Neuronal stem cell (in vitro differentiated cells): ENCODE measurements around the gene PPP2R2B.

Source experiments
- DNase-seq: peaks from one replicate; pipeline ENCODE4 v3.0.0-alpha.2; 2013; ENCODE audit warnings: low spot score
- H2AFZ ChIP-seq: one replicate; pipeline ENCODE4 v1.6.1; 2013; ENCODE audit warnings: mild to moderate bottlenecking, low read length, inconsistent platforms
- H2AK5ac ChIP-seq: 2 replicates; pipeline ENCODE4 v1.6.1; 2013; ENCODE audit warnings: low read depth, mild to moderate bottlenecking, inconsistent platforms, low read length, moderate library complexity, mixed read lengths
- H2BK120ac ChIP-seq: 2 replicates; pipeline ENCODE4 v1.6.1; 2013; ENCODE audit warnings: low read depth, mild to moderate bottlenecking, inconsistent platforms, low read length, moderate library complexity, mixed read lengths
- H2BK12ac ChIP-seq: one replicate; pipeline ENCODE4 v1.6.1; 2013; ENCODE audit warnings: low read length, inconsistent platforms
- H2BK15ac ChIP-seq: 2 replicates; pipeline ENCODE4 v1.6.1; 2013; ENCODE audit warnings: mild to moderate bottlenecking, low read length, inconsistent platforms, mixed read lengths
- H2BK5ac ChIP-seq: one replicate; pipeline ENCODE4 v1.6.1; 2013; ENCODE audit warnings: inconsistent platforms, mild to moderate bottlenecking, low read length, moderate library complexity
- H3K14ac ChIP-seq: one replicate; pipeline ENCODE4 v1.6.1; 2013; ENCODE audit warnings: low read length, inconsistent platforms
- H3K18ac ChIP-seq: 2 replicates; pipeline ENCODE4 v1.6.1; 2013; ENCODE audit warnings: low read length, inconsistent platforms
- H3K23ac ChIP-seq: 2 replicates; pipeline ENCODE4 v1.6.1; 2013; ENCODE audit warnings: low read depth, mild to moderate bottlenecking, mixed read lengths, low read length, inconsistent platforms; ENCODE audit not compliant: poor library complexity
- H3K27ac ChIP-seq: replicated peaks from 3 replicates; pipeline ENCODE4 v1.5.1; 2013; ENCODE audit warnings: low read length, inconsistent platforms
- H3K27me3 ChIP-seq, 3 experiments: 2 replicates each; pipeline ENCODE4 v1.6.1; 2013; ENCODE audit warnings: low read length in 3 of 3, mild to moderate bottlenecking in 2 of 3, inconsistent platforms in 1 of 3, low read depth in 1 of 3, mixed read lengths in 1 of 3, moderate library complexity in 1 of 3; ENCODE audit not compliant: control insufficient read depth in 3 of 3, insufficient read depth in 3 of 3
- H3K36me3 ChIP-seq, 2 donors: replicated peaks in 1 of 2; 2 replicates each; pipeline ENCODE4 v1.6.1; 2013; ENCODE audit warnings: low read length in 2 of 2; ENCODE audit not compliant: control insufficient read depth in 2 of 2, insufficient read depth in 2 of 2
- H3K4ac ChIP-seq: 2 replicates; pipeline ENCODE4 v1.6.1; 2013; ENCODE audit warnings: inconsistent platforms, mild to moderate bottlenecking, low read length, moderate library complexity
- H3K4me1 ChIP-seq, 2 donors: 1 replicate in 1 of 2; 2 replicates in 1 of 2; pipeline ENCODE4 v1.6.1; 2013; ENCODE audit warnings: low read length in 2 of 2, low read depth in 1 of 2; ENCODE audit not compliant: control insufficient read depth in 2 of 2, insufficient read depth in 1 of 2
- H3K4me2 ChIP-seq: one replicate; pipeline ENCODE4 v1.6.1; 2013; ENCODE audit warnings: mild to moderate bottlenecking, low read length, inconsistent platforms; ENCODE audit not compliant: insufficient read depth, poor library complexity, severe bottlenecking
- H3K4me3 ChIP-seq, 2 donors: 2 replicates each; pipeline ENCODE4 v1.5.1; 2013; ENCODE audit warnings: low read length in 2 of 2, mild to moderate bottlenecking in 2 of 2, inconsistent platforms in 1 of 2, moderate library complexity in 1 of 2
- H3K79me1 ChIP-seq: one replicate; pipeline ENCODE4 v1.6.1; 2013; ENCODE audit warnings: low read depth, mild to moderate bottlenecking, inconsistent platforms, low read length, moderate library complexity
- H3K9ac ChIP-seq: one replicate; pipeline ENCODE4 v1.6.1; 2013; ENCODE audit warnings: mild to moderate bottlenecking, low read depth, low read length, inconsistent platforms; ENCODE audit not compliant: poor library complexity
- H3K9me3 ChIP-seq, 2 donors: replicated peaks in 1 of 2; 2 replicates each; pipeline versions ENCODE3 to v1.6.1; 2013; ENCODE audit warnings: low read length in 2 of 2, mild to moderate bottlenecking in 2 of 2, inconsistent platforms in 1 of 2, low read depth in 1 of 2, mixed read lengths in 1 of 2, moderate library complexity in 1 of 2; ENCODE audit not compliant: control insufficient read depth in 2 of 2, insufficient read depth in 1 of 2
- H4K8ac ChIP-seq: one replicate; pipeline ENCODE4 v1.6.1; 2013; ENCODE audit warnings: low read depth, mild to moderate bottlenecking, inconsistent platforms, low read length, moderate library complexity
- H4K91ac ChIP-seq: one replicate; pipeline ENCODE4 v1.6.1; 2013; ENCODE audit warnings: low read length, low read depth, mild to moderate bottlenecking, inconsistent platforms; ENCODE audit not compliant: poor library complexity
- WGBS, 2 donors: extraction: QIAGEN DNeasy Blood & Tissue Kit; methylation state at CpG; one replicate each; pipeline ENCODE4 v1.1.7; 2013; ENCODE audit warnings: missing lambda C conversion rate in 2 of 2, mixed read lengths in 1 of 2; ENCODE audit not compliant: insufficient read length in 2 of 2, insufficient replicate concordance in 1 of 2; ENCODE audit errors: extremely low coverage in 2 of 2; 5-methylcytosine and 5-hydroxymethylcytosine counted together

PPP2R2B gene

DNA sequence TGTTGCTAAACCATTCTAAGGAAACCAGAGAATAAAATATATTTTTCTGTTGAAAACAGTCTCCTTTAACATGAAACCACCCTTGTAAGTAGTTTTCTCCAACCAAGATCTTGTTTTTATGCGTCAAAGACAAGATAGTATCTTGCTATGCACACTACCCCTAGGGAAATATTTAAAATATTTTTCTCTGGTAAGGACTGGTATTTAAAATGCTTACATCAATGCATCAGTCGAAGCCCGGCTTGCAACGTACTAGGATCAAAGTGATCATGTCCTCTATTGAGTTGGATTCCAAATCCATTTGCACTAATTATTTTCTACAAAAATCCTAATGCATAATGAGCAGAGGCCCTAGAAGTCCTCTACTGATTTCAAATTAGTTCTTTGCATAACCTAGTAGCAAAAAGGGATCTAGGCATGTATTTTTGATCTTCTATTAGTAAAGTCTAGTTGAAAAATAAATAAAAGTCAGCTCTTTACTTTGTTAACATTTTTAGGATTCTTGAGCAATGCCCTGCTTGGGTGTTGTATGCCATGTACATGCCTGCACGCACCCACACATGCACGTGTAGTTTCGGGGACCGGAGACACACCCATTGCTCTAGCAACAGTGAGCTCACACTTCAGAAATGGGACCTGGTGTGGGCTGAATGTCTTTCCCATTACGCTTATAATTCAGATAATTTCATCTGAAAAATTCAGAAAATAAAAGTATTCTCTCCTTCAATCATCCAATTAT, 197.5 kb downstream of the PPP2R2B start:
- no CpG with 5 or more reads among the region's 9 CpGs for WGBS, 2 donors
- no peak overlapping the region for H3K4me3 ChIP-seq
- DNase-seq: no peak
- H3K36me3 ChIP-seq: no peaks in the 10 kb centered on the region
- no peak overlapping the region for H3K14ac ChIP-seq
- H3K27ac ChIP-seq: no peak overlapping the region
- H2AK5ac ChIP-seq: no peak overlapping the region
- H3K4me2 ChIP-seq: no peak overlapping the region
- H2BK12ac ChIP-seq: no peak overlapping the region
- H3K9me3 ChIP-seq: no peaks in the 10 kb centered on the region
- H3K4me1 ChIP-seq: peaks cover 0 to 3% of the 10 kb centered on the region in 2 donors
- H4K91ac ChIP-seq: no peak overlapping the region
- no peaks in the 10 kb centered on the region for H3K27me3 ChIP-seq
- no peak overlapping the region for H2AFZ ChIP-seq
- H3K79me1 ChIP-seq: no peaks in the 10 kb centered on the region
- H3K9ac ChIP-seq: no peak overlapping the region
- H2BK120ac ChIP-seq: no peak overlapping the region
- H4K8ac ChIP-seq: no peak overlapping the region
- H2BK15ac ChIP-seq: no peak overlapping the region
- H3K4ac ChIP-seq: no peak overlapping the region
- no peak overlapping the region for H2BK5ac ChIP-seq
- H3K18ac ChIP-seq: no peak overlapping the region
- H3K23ac ChIP-seq: no peak overlapping the region

GRCh38 chr5:146675636-146676035, 202.9 kb downstream of the PPP2R2B start:
- H3K27me3 ChIP-seq: no peaks in the 10 kb centered on the region
- H3K18ac ChIP-seq: no peak overlapping the region
- no peak overlapping the region for H2BK5ac ChIP-seq
- peaks cover 9 to 12% of the 10 kb centered on the region in 2 donors for H3K4me1 ChIP-seq
- H2AK5ac ChIP-seq: no peak overlapping the region
- no peaks in the 10 kb centered on the region for H3K36me3 ChIP-seq
- no peak overlapping the region for H2BK12ac ChIP-seq
- no peak for DNase-seq
- no peak overlapping the region for H3K4ac ChIP-seq
- no peak overlapping the region for H2BK120ac ChIP-seq
- no peak overlapping the region for H3K4me3 ChIP-seq
- no peak overlapping the region for H2AFZ ChIP-seq
- no peak overlapping the region for H3K9ac ChIP-seq
- H3K4me2 ChIP-seq: no peak overlapping the region
- no peak overlapping the region for H3K27ac ChIP-seq
- H4K8ac ChIP-seq: no peak overlapping the region
- no CpG with 5 or more reads among the region's 4 CpGs for WGBS, 2 donors
- H3K23ac ChIP-seq: no peak overlapping the region
- no peak overlapping the region for H4K91ac ChIP-seq
- no peaks in the 10 kb centered on the region for H3K9me3 ChIP-seq
- H2BK15ac ChIP-seq: no peak overlapping the region
- H3K79me1 ChIP-seq: no peaks in the 10 kb centered on the region
- no peak overlapping the region for H3K14ac ChIP-seq

- no peaks in the 10 kb centered on the region for H3K9me3 ChIP-seq
- no peak overlapping the region for H2BK12ac ChIP-seq
- no peaks in the 10 kb centered on the region for H3K36me3 ChIP-seq
- no peak overlapping the region for H3K14ac ChIP-seq
- no peak overlapping the region for H4K91ac ChIP-seq
- DNase-seq: no peak
- no peaks in the 10 kb centered on the region for H3K27me3 ChIP-seq
- no CpG with 5 or more reads among the region's 1 CpG for WGBS, 2 donors
- no peak overlapping the region for H3K23ac ChIP-seq
- no peak overlapping the region for H2BK5ac ChIP-seq
- H3K79me1 ChIP-seq: no peaks in the 10 kb centered on the region
- H2AK5ac ChIP-seq: no peak overlapping the region
- H3K18ac ChIP-seq: no peak overlapping the region
- H3K27ac ChIP-seq: no peak overlapping the region
- no peak overlapping the region for H2BK120ac ChIP-seq
- no peak overlapping the region for H3K4ac ChIP-seq
- no peak overlapping the region for H2BK15ac ChIP-seq
- no peak overlapping the region for H3K4me2 ChIP-seq
- H3K4me1 ChIP-seq: peaks cover 9 to 13% of the 10 kb centered on the region in 2 donors
- H2AFZ ChIP-seq: no peak overlapping the region
- no peak overlapping the region for H4K8ac ChIP-seq
- no peak overlapping the region for H3K9ac ChIP-seq
- H3K4me3 ChIP-seq: no peak overlapping the region
These were observed 205.7 kb downstream of the PPP2R2B start for GRCh38 chr5:146672866-146673265.

- Histone ChIP-seq H3K4me1 (peaks cover 12 to 15% of the 10 kb centered on the region in 2 donors), H3K14ac (no peak overlapping the region), H2BK5ac (no peak overlapping the region), H3K4ac (no peak overlapping the region), H4K8ac (no peak overlapping the region), H2BK120ac (no peak overlapping the region), H2BK15ac (no peak overlapping the region), H3K27me3 (no peaks in the 10 kb centered on the region), H3K79me1 (no peaks in the 10 kb centered on the region), H3K18ac (no peak overlapping the region), H3K36me3 (no peaks in the 10 kb centered on the region), H3K23ac (no peak overlapping the region), H2AK5ac (no peak overlapping the region), H3K9ac (no peak overlapping the region), H3K4me3 (no peak overlapping the region), H2AFZ (peak overlapping the region; percentile 14), H3K9me3 (no peaks in the 10 kb centered on the region), H3K27ac (no peak overlapping the region), H4K91ac (no peak overlapping the region), H3K4me2 (no peak overlapping the region), H2BK12ac (no peak overlapping the region)
- DNase-seq: no peak
- WGBS, 2 donors: no CpG with 5 or more reads among the region's 7 CpGs
These were observed 206.8 kb downstream of the PPP2R2B start for GRCh38 chr5:146671561-146672295.
